ENCODE data around the gene CMKLR1.

CMKLR1 gene

DNA sequence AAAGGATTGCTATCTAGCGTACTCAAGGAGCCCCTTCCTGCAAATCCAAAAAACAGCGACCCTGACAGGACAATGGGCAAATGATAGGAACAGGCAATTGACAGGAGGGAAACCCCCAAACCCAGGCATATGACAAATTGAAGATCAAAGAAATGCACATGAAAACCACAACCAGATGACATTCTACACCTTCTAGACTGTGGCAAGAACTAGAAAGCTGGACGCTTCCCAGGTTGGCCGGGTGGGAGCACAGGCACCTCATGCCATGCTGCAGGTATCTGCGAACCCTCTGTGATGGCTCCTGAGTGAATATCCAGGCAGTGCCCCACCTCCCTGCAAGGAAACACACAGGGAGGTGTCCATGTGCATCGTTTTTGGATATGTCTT lies 37.1 kb downstream of the CMKLR1 start:
- H3K4me3 ChIP-seq (ENCODE audit: low read depth, low read length): no peak overlapping the region
- TF ChIP-seq, protein P1, sequence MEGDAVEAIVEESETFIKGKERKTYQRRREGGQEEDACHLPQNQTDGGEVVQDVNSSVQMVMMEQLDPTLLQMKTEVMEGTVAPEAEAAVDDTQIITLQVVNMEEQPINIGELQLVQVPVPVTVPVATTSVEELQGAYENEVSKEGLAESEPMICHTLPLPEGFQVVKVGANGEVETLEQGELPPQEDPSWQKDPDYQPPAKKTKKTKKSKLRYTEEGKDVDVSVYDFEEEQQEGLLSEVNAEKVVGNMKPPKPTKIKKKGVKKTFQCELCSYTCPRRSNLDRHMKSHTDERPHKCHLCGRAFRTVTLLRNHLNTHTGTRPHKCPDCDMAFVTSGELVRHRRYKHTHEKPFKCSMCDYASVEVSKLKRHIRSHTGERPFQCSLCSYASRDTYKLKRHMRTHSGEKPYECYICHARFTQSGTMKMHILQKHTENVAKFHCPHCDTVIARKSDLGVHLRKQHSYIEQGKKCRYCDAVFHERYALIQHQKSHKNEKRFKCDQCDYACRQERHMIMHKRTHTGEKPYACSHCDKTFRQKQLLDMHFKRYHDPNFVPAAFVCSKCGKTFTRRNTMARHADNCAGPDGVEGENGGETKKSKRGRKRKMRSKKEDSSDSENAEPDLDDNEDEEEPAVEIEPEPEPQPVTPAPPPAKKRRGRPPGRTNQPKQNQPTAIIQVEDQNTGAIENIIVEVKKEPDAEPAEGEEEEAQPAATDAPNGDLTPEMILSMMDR (IDR thresholded peaks at IDR 0.05; ENCODE audit: insufficient read depth, low read depth, low read length, missing control alignments): no peak
- no peak for DNase-seq (ENCODE audit: low read depth)

DNA sequence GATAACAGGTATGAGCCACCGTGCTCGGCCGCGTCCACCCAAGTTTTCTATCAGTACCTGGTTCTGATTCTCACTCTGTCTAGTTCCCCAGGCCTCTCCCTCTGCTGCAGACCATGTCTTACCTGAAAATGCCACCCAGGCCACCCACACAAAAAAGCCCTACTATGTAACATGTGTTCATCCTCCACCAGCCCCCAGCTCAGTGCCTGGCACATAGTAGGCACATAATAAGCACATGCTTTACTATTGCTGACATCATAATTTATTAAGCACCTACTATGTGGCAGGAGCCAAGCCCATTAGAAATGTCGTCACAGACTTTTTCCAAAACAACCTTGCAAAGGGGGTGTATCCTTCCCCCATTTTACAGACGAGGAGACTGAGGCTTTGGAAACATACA lies 37.8 kb downstream of the CMKLR1 start:
- DNase-seq (ENCODE audit: low read depth): no peak
- H3K4me3 ChIP-seq (ENCODE audit: low read depth, low read length): no peak overlapping the region
- TF ChIP-seq, protein P1 (IDR thresholded peaks at IDR 0.05; ENCODE audit: insufficient read depth, low read depth, low read length, missing control alignments): no peak

DNA sequence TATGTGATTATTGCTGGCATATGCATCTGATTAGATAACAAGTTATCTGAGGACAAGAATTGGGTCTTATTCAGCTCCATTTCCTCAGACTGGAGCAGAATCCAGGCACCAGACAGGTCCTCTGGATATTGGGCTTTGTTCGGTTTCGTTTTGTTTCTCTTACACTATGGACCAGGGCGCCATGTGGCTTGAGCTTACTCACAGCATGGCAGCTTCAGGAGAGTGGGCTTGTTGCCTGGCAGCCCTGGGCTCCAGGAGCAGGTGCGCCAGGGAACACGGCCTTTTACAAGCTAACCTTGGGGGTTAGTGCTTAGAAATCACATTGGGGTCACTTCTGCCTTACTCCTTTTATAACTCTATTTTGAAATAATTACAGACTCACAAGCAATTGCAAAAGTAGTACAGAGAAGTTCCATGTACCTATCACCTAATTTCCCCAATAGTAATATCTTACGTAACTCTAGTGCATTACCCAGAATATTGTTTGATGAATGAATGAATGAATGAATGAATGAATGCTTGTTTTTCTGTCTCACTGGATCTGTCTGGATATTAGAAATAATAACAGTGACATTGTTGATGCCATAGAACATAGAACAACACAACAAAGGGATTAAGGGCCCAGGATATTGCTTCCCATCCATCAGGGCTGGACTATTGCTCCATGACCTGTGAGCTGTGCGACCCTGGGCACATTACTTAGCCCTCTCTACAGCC lies 39.0 kb downstream of the CMKLR1 start:
- DNase-seq (ENCODE audit: low read depth): no peak
- TF ChIP-seq, protein P1 (IDR thresholded peaks at IDR 0.05; ENCODE audit: insufficient read depth, low read depth, low read length, missing control alignments): no peak
- H3K4me3 ChIP-seq (ENCODE audit: low read depth, low read length): no peak overlapping the region

DNA sequence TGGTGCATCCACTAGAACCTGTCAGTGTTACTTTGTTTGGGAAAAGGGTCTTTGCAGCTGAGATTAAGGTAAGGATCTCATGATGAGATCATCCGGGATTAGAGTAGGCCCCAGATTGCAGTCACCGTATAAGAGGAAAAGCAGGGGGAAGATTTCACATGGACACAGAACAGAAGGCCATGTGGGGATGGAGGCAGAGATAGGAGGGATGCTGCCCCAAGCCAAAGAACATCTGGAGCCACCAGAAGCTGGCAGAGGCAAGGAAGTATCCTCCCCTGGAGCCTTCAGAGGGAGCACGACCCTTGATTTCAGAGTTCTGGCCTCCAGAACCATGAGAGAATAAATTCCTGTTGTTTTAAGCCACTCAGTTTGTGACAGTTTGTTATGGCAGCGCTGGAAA lies 39.6 kb downstream of the CMKLR1 start:
- DNase-seq (ENCODE audit: low read depth): no peak
- TF ChIP-seq, protein P1 (IDR thresholded peaks at IDR 0.05; ENCODE audit: insufficient read depth, low read depth, low read length, missing control alignments): no peak
- H3K4me3 ChIP-seq (ENCODE audit: low read depth, low read length): no peak overlapping the region

DNA sequence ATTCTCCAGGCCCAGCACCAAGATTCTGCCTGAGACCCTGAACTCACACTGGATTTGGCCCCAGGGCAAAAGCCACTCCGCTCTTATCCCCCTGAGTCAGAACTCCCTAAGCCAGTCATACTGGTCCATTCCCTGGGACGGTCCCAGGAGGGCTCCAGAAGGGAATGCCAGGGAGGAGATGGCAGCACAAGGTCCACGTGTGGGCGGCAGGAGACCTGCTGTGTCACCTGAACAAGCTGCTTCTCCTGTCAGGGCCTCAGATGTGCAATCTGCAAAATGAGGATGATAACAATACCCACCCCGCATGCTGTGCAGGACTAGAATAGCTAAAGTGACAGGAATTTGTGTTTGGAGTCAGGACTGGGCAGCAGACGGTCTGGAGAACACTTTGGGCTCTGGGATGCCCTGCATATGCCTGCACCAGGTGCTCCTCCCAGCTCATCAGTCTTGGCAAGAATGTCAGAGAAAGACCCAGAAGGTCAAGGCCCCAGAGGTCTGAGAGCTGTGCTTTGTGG lies 40.3 kb downstream of the CMKLR1 start:
- TF ChIP-seq, protein P1 (IDR thresholded peaks at IDR 0.05; ENCODE audit: insufficient read depth, low read depth, low read length, missing control alignments): no peak
- DNase-seq (ENCODE audit: low read depth): no peak
- no peak overlapping the region for H3K4me3 ChIP-seq (ENCODE audit: low read depth, low read length)

DNA sequence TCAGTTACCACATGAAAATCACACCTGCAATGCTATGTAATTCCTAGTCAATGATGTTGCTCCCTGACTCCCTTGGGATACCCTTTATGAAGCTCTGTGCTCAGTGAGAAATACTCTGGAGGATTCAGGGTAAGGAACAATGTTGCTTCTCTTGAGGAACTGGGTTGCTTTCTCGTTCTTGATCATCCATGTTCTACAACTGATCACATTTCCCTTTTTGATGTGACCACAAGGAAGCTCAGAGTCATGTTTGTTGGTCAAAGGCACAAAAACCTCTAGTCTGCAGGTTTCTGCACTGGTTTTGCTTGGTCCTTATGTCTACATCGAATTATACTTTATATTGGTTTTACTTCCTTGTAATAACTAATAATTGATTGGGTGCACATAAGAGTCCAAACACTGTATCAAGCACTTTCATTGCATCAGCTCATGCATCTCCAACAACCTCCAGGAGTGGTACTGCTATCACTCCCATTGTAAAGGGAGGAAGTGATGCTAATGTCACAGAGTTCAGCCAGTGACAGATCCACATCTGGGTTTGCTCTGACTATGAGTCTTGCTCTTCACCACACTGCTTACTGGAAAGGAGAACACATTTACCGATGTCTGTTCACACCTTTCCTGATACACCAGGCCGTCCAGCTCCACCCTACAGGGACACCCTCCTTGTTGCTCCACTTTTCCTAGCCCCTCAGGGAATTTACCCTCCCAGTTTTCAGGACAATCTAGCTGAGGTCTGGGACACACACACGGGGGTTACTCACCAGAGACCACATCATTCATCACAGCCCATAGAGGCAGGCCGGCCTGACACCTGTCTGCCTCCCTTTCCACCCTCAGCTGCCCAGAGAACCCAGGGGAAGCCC lies 41.0 kb downstream of the CMKLR1 start:
- DNase-seq (ENCODE audit: low read depth): peak; percentile 80
- H3K4me3 ChIP-seq (ENCODE audit: low read depth, low read length): no peak overlapping the region
- TF ChIP-seq, protein P1 (IDR thresholded peaks at IDR 0.05; ENCODE audit: insufficient read depth, low read depth, low read length, missing control alignments): no peak

Data from GM12865 (cell line).